ENCODE results near the gene ZFAND4.

The ZFAND4 gene

DNA sequence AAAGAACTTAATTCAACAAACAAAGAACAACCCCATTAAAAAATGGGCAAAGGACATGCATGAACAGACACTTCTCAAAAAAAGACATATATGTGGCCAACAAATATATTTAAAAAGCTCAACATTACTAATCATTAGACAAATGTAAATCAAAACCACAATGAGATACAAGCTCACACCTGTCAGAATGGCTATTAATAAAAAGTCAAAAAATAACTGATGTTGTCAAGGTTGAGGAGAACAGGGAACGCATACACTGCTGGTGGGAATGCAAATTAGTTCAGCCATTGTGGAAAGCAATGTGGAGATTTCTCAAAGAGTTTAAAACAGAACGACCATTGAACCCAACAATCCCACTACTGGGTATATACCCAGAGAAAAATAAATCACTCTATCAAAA lies 19.1 kb downstream of the ZFAND4 start:
- Mint-ChIP-seq H3K9me3 (ENCODE audit: low read depth) (no peaks in the 10 kb centered on the region), H3K36me3 (peaks cover 24% of the 10 kb centered on the region), H3K27ac (no peak overlapping the region), H3K27me3 (no peaks in the 10 kb centered on the region), H3K4me1 (ENCODE audit: low read depth) (peaks cover 42% of the 10 kb centered on the region), H3K4me3 (no peak overlapping the region)

- Mint-ChIP-seq H3K4me1 (ENCODE audit: low read depth) (peaks cover 35% of the 10 kb centered on the region), H3K9me3 (ENCODE audit: low read depth) (no peaks in the 10 kb centered on the region), H3K4me3 (no peak overlapping the region), H3K27ac (no peak overlapping the region), H3K27me3 (no peaks in the 10 kb centered on the region), H3K36me3 (peaks cover 20% of the 10 kb centered on the region)
Measured at GRCh38 chr10:45652511-45652910, 20.1 kb downstream of the ZFAND4 start.

GRCh38 chr10:45649296-45649695 lies 23.3 kb downstream of the ZFAND4 start:
- Mint-ChIP-seq H3K9me3 (ENCODE audit: low read depth) (no peaks in the 10 kb centered on the region), H3K4me1 (ENCODE audit: low read depth) (peaks cover 13% of the 10 kb centered on the region), H3K27ac (no peak overlapping the region), H3K4me3 (no peak overlapping the region), H3K27me3 (no peaks in the 10 kb centered on the region), H3K36me3 (peaks cover 16% of the 10 kb centered on the region)

DNA sequence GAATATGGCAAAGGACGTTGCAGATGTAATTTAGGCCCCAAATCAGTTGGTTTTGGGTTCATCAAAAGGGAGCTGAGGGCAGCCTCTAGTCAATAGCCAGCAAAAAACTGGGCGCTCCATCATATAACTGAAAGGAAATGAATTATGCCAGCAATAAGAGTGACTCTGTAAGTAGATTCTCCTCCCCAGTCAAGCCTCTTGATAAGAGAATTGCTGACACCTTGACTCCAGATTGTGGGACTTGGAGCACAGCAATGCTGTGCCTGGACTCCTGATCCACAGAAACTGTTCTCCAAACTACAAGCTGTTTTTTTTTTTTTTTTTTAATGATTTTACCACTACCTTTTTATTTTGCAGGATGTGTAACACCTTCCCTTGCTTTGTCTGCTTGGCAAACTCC lies 25.5 kb downstream of the ZFAND4 start:
- H3K27me3 Mint-ChIP-seq, result no peaks in the 10 kb centered on the region
- no peaks in the 10 kb centered on the region for H3K4me1 Mint-ChIP-seq (ENCODE audit: low read depth)
- H3K27ac Mint-ChIP-seq, result peak overlapping the region; percentile 8
- H3K36me3 Mint-ChIP-seq, result peaks cover 14% of the 10 kb centered on the region
- no peaks in the 10 kb centered on the region for H3K9me3 Mint-ChIP-seq (ENCODE audit: low read depth)
- H3K4me3 Mint-ChIP-seq, result no peak overlapping the region

- Mint-ChIP-seq H3K4me1 (ENCODE audit: low read depth) (no peaks in the 10 kb centered on the region), H3K27me3 (no peaks in the 10 kb centered on the region), H3K36me3 (peaks cover 14% of the 10 kb centered on the region), H3K27ac (no peak overlapping the region), H3K9me3 (ENCODE audit: low read depth) (no peaks in the 10 kb centered on the region), H3K4me3 (no peak overlapping the region)
Measured at GRCh38 chr10:45646384-45647050, 26.1 kb downstream of the ZFAND4 start.

DNA sequence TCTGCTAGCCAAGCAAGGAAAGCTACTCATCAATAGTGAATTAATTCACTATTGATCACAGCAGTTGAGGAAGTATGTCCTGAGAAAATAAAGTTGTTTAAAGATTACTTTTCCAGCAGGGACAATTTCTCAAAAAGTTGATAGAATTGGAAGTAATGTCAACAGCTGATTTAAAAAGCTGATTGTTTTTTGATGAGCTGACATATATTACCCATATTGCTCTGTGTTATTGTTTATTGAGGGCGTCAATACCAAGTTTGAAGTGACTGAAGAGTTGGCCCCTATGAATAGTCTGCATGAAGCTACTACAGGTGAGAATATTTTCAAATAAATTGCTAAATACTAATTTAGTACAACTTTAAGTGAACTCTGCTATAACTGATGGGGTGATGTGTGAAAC lies 28.0 kb downstream of the ZFAND4 start:
- peaks cover 2% of the 10 kb centered on the region for H3K4me1 Mint-ChIP-seq (ENCODE audit: low read depth)

DNA sequence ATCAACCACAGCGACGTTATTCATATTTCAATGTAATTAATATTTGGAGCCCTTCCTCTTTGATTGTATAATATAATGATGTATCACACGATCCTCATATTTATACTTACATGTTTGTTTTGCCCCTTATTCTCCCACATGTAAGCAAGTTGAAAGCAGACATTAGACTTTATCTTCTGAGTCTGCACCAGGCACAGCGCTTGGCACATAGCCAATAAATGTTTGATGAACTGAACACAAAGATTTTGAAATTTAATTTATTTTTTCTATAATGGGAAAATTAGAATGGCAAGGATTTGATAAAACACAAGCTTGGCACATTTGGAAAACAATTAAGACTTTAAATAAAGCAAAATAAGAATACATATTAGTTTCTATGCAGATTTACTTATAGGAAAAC lies 31.6 kb downstream of the ZFAND4 start:
- peaks cover 21% of the 10 kb centered on the region for H3K36me3 Mint-ChIP-seq
- H3K4me3 Mint-ChIP-seq, result no peak overlapping the region
- no peak overlapping the region for H3K27ac Mint-ChIP-seq
- no peaks in the 10 kb centered on the region for H3K27me3 Mint-ChIP-seq
- H3K4me1 Mint-ChIP-seq (ENCODE audit: low read depth), result peaks cover 2% of the 10 kb centered on the region
- no peaks in the 10 kb centered on the region for H3K9me3 Mint-ChIP-seq (ENCODE audit: low read depth)

More for the DNA sequence above, 28.0 kb downstream of the ZFAND4 start:
- no peaks in the 10 kb centered on the region for H3K9me3 Mint-ChIP-seq (ENCODE audit: low read depth)
- H3K4me3 Mint-ChIP-seq, result no peak overlapping the region
- no peak overlapping the region for H3K27ac Mint-ChIP-seq
- H3K27me3 Mint-ChIP-seq, result no peaks in the 10 kb centered on the region
- peaks cover 15% of the 10 kb centered on the region for H3K36me3 Mint-ChIP-seq

- Mint-ChIP-seq H3K36me3 (peaks cover 23% of the 10 kb centered on the region), H3K4me3 (no peak overlapping the region)
Measured at GRCh38 chr10:45640049-45640448, 32.5 kb downstream of the ZFAND4 start.

GRCh38 chr10:45627412-45628048 lies 45.0 kb downstream of the ZFAND4 start:
- no peaks in the 10 kb centered on the region for H3K9me3 Mint-ChIP-seq (ENCODE audit: low read depth)
- no peak overlapping the region for H3K27ac Mint-ChIP-seq
- H3K4me1 Mint-ChIP-seq (ENCODE audit: low read depth), result no peaks in the 10 kb centered on the region
- peaks cover 6% of the 10 kb centered on the region for H3K36me3 Mint-ChIP-seq
- H3K27me3 Mint-ChIP-seq, result no peaks in the 10 kb centered on the region
- H3K4me3 Mint-ChIP-seq, result no peak overlapping the region

More at GRCh38 chr10:45640049-45640448, 32.5 kb downstream of the ZFAND4 start:
- Mint-ChIP-seq H3K4me1 (ENCODE audit: low read depth) (peaks cover 2% of the 10 kb centered on the region), H3K27me3 (no peaks in the 10 kb centered on the region), H3K9me3 (ENCODE audit: low read depth) (peaks cover 4% of the 10 kb centered on the region), H3K27ac (no peak overlapping the region)

GRCh38 chr10:45625879-45626278 lies 46.7 kb downstream of the ZFAND4 start:
- Mint-ChIP-seq H3K4me1 (ENCODE audit: low read depth) (no peaks in the 10 kb centered on the region), H3K4me3 (no peak overlapping the region), H3K27me3 (no peaks in the 10 kb centered on the region), H3K9me3 (ENCODE audit: low read depth) (no peaks in the 10 kb centered on the region), H3K27ac (no peak overlapping the region), H3K36me3 (peaks cover 13% of the 10 kb centered on the region)

GRCh38 chr10:45624724-45625123 lies 47.8 kb downstream of the ZFAND4 start:
- H3K4me3 Mint-ChIP-seq, result no peak overlapping the region
- no peak overlapping the region for H3K27ac Mint-ChIP-seq
- peaks cover 18% of the 10 kb centered on the region for H3K36me3 Mint-ChIP-seq
- no peaks in the 10 kb centered on the region for H3K4me1 Mint-ChIP-seq (ENCODE audit: low read depth)
- no peaks in the 10 kb centered on the region for H3K27me3 Mint-ChIP-seq
- H3K9me3 Mint-ChIP-seq (ENCODE audit: low read depth), result no peaks in the 10 kb centered on the region

- no peaks in the 10 kb centered on the region for H3K9me3 Mint-ChIP-seq (ENCODE audit: low read depth)
Measured at GRCh38 chr10:45614869-45615268, 57.7 kb downstream of the ZFAND4 start.

GRCh38 chr10:45612741-45613140 lies 59.8 kb downstream of the ZFAND4 start:
- peaks cover 27% of the 10 kb centered on the region for H3K36me3 Mint-ChIP-seq
- no peaks in the 10 kb centered on the region for H3K27me3 Mint-ChIP-seq
- H3K4me1 Mint-ChIP-seq (ENCODE audit: low read depth), result no peaks in the 10 kb centered on the region

More at GRCh38 chr10:45614869-45615268, 57.7 kb downstream of the ZFAND4 start:
- Mint-ChIP-seq H3K27me3 (no peaks in the 10 kb centered on the region), H3K4me3 (no peak overlapping the region), H3K4me1 (ENCODE audit: low read depth) (no peaks in the 10 kb centered on the region), H3K27ac (no peak overlapping the region), H3K36me3 (peaks cover 23% of the 10 kb centered on the region)

DNA sequence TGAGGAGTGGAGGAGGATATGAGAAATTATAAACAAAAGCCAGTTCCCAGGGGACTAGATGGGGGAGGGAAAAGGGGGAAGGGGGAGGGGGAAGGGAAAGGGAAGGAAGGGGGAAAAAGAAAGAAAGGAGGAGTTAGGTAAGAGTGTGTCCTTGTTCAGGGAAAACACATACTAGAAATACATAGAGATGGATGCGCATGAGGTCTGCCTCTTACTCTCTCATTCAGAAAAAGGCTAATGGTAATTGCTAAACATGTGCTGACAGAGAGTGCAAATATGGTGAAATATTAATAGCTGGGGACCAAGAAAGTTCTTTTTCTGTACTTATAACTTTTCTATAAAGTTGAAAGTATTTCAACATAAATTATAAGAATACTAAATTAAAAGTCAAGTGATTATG lies 64.5 kb downstream of the ZFAND4 start:
- Mint-ChIP-seq H3K27me3 (no peaks in the 10 kb centered on the region), H3K4me3 (no peak overlapping the region), H3K27ac (no peak overlapping the region), H3K4me1 (ENCODE audit: low read depth) (no peaks in the 10 kb centered on the region), H3K9me3 (ENCODE audit: low read depth) (no peaks in the 10 kb centered on the region), H3K36me3 (peaks cover 23% of the 10 kb centered on the region)

More at GRCh38 chr10:45612741-45613140, 59.8 kb downstream of the ZFAND4 start:
- Mint-ChIP-seq H3K27ac (no peak overlapping the region), H3K4me3 (no peak overlapping the region), H3K9me3 (ENCODE audit: low read depth) (no peaks in the 10 kb centered on the region)

DNA sequence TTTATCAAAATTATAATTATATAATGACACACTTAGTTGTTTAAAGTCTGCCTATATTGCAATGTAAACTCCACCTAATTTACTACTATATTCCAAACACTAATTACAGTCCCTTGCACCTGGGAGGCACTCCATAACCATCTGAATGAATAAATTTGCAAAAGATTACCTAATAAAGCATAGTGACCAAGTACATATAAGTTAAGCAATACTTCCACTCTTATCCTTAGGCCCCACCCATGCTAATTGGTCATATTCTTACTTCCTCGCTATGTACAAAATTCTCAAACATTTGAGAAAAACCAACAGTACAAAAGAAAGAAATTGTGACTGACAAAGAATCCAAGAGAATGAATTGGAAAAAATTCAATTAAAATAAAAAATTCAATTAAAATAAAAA lies 65.3 kb downstream of the ZFAND4 start:
- Mint-ChIP-seq H3K36me3 (peaks cover 17% of the 10 kb centered on the region), H3K4me3 (no peak overlapping the region), H3K27ac (no peak overlapping the region), H3K27me3 (no peaks in the 10 kb centered on the region), H3K9me3 (ENCODE audit: low read depth) (no peaks in the 10 kb centered on the region), H3K4me1 (ENCODE audit: low read depth) (no peaks in the 10 kb centered on the region)

DNA sequence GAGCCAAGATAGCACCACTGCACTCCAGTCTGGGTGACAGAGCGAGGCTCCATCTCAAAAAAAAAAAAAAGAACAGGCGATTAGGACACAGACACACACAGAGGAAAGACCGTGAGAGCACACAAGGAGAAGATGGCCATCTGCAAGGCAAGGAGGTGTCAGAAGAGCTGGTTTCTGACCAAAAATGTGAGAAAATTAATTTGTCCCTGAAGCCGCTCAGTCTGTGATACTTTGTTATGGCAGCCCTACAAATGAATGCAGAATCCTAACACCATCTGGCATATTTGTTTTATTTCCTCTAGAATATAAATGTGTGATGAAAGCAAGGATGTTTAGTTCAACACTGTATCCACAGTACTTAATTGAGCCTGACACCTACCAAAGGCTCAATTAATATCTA lies 69.7 kb downstream of the ZFAND4 start:
- peaks cover 9% of the 10 kb centered on the region for H3K4me1 Mint-ChIP-seq (ENCODE audit: low read depth)
- H3K27me3 Mint-ChIP-seq, result peaks cover 6% of the 10 kb centered on the region
- no peaks in the 10 kb centered on the region for H3K9me3 Mint-ChIP-seq (ENCODE audit: low read depth)
- peaks cover 2% of the 10 kb centered on the region for H3K36me3 Mint-ChIP-seq
- no peak overlapping the region for H3K27ac Mint-ChIP-seq
- no peak overlapping the region for H3K4me3 Mint-ChIP-seq

Measured in activated naive CD8-positive, alpha-beta T cell (primary cell).